Right renal pelvis (tissue), 4 donors: ENCODE measurements around the gene PNMA6F. TPM values are rescaled to one million over a fixed set of nuclear protein-coding genes. Genes with fewer than 3 reads are reported as not detected.
A peak's percentile ranks its signal among the peaks of the same experiment; 100 is the strongest.
"Not testable (repeated sequence)": the region's sequence is repeated elsewhere in the genome, so short reads cannot be mapped to it uniquely, and the experiment has no call there.

ENCODE experiments used
- DNase-seq, 4 donors: peaks; one replicate each; pipeline ENCODE4 v3.0.0-alpha.2; 2013; ENCODE audit warnings: low read depth in 4 of 4, low spot score in 3 of 4, missing footprints in 1 of 4
- polyA plus RNA-seq, 4 donors: library from polyadenylated mRNA; unstranded; fragments of 120-200 nt; gene quantifications; one replicate each; pipeline ENCODE4 v1.2.1, GENCODE V29; 2013; ENCODE audit not compliant: insufficient read length in 4 of 4

Gene PNMA6F
- polyA plus RNA-seq, 4 donors = 0.06 to 0.22 (median 0.18) TPM

DNA sequence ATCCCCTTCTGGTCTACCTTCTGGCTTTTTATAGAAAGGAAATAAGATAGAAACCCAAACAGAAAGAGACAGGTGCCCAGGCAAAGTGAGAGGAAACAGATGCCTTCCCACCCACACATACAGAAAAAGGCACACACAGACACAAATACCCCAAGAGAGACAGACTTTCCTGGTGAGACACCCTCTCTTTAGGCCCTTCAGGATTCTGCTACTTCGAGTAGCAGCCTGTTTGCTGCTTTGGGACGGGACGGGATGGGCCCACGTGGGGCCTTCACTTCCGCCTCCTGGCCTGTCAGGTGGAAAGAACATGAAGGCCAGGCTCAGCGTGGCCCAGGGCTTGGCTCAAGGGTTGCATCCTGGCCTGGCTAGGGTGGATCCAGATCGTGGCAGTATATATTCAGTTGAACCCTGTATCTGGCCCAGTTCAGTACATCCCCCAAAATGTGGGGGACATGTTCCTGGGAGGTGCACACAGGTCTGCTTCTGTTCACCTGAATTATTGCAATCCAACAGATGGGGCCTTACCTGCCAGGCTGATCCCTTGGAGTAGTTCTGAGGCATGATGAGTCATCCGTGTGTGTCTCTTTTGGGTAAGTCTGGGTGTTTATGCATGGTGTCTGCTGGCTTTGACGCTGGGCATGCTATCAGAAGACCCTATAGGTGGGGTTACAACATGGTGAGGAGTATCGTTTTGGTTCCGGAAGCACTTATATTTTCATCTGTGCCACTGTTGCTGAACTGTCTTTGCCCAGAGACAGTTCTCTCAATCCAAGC, 14.7 kb upstream of the PNMA6F start:
- DNase-seq = no peak

DNA sequence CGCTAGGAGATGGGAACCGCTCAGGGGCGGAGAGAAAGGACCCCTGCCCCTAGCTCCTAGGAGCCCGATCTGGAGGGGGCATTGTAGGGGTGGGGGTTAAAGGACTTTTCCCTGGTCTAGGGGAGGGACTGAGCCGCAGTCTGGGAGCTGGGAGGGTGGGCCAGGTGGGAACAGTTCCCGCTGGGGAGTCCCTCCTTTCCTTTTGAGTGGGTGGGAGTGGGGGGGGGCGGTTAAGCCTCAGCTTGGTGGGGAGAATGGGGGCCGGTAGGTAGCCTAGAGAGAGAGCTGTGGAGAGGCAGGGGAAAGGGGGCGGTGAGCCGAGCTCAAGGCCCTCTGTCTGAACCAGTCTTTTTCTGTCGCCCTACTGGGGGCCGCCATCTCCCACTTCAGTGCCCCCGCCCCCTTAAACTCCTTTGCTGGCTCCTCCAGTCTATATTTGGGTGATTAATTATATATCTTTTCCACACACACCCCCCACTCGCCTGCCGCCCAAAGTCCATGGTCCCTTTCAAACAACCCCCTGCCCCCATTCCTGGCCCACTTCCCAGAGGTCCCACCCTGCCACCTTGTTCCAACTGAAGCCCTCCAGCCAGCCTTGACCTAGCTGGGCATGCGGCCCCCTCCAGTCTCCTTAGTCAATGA, 13.2 kb upstream of the PNMA6F start:
- DNase-seq = no peak

- DNase-seq = peak; percentile 44 to 67 (median 53)
These were observed 12.5 kb upstream of the PNMA6F start, which contains the start of gene ZNF275 for GRCh38 chrX:153333821-153334653. TSS of gene ZNF275 (plus strand) at chrX:153334153. CDS start at chrX:153336680, 2,527 bp downstream.

GRCh38 chrX:153333266-153333665, 11.7 kb upstream of the PNMA6F start:
- DNase-seq = no peak

- no peak for DNase-seq
These were observed 6.0 kb upstream of the PNMA6F start for GRCh38 chrX:153327561-153327960.

DNA sequence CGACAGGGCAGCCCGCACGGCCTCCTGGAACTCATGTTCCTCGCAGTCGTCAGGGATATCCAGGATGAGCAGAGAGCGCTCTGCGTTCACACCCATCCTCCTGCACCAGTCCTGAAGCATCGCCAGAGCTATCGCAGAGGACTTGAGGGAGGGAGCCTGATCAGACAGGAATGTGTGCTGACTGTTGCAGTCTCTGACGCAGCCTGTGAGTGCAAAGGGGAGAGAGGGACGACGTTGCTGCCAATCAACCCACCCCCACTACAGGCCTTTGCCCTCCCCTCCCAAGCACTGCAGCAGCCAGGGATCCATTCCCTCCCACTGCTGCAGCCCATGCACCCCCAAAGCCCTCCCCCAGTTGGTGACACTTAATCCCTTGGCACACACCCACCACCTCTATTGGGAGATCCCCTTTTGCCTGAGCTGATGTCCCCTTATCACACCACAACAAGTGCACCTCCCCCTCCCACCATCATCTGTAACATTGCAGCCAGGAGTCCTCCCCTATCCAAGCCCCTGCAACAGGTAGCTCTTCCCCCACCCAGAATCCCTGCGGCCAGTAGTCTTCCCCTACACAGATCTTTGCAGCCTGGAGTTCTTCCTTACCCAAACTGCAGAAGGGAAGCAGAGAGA, 897 bp downstream of the PNMA6F start:
- DNase-seq = no peak

DNA sequence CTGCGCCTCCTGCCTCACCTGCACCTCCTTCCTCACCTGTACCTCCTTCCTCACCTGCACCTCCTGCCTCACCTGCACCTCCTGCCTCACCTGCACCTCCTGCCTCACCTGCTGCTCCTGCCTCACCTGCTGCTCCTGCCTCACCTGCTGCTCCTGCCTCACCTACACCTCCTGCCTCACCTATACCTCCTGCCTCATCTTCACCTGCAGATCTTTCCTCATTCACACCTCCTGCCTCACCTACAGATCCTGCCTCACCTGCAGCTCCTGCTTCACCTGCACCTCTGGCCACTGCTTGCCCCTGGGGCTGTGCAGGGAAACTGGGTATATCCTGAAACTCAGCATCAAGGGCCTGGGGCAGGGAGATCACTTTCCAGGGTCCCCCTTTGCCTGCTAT, 1.5 kb downstream of the PNMA6F start:
- DNase-seq = not testable (repeated sequence)

DNA sequence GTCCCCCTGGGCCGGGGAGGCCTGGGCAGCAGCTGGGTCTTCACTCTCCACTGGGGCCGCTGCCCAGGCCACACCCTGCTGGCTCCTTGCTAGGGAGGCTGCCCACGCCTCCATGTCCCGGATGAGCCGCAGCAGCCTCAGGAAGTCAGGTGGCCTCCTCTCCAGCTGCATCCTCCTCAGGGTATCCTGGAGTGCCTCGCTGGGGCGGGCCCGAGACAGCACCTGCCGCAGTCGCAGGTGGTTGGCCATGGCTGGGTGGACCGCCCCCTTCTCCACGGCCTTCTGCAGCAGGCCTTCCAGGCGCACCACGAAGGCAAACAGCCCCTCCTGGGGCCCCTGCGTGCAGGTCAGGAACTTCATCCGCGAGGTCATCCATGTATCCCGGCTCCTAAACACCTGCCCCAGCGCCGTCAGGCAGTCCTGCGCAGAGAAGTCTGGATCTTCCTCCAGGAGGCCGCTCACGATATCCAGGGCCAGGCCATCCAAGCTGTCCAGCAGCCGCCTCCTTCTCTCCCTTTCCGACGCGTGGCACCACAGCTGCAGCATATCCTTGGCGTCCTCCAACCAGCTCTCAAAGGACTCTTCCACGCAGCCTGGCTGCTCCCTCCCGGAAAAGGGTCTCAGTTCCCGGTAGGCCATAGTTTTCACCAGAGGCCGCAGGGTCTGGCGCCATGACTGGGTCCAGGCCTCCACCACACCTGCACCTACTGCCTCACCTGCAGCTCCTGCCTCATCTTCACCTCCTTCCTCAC, 2.1 kb downstream of the PNMA6F start:
- no peak for DNase-seq

DNA sequence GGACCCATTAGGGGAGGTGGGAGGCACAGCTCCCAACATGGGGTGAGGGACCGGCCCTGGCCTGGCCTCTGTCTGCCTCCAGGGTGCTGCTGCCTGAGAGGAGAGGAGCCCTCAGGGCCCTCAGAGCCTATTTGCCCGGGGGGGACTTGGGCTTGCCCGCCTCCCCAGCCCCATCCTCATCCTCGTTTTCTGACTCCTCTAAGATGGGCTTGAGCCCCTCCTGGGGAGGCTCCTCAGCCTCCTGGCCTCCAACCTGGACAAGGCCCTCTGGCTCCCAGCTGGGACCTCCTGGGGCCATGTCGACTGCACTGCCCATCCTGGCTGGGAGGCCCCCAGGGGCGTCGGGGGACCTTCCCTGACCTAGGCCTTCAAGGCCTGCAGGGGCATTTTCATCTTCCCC, 2.8 kb downstream of the PNMA6F start:
- DNase-seq = no peak

DNA sequence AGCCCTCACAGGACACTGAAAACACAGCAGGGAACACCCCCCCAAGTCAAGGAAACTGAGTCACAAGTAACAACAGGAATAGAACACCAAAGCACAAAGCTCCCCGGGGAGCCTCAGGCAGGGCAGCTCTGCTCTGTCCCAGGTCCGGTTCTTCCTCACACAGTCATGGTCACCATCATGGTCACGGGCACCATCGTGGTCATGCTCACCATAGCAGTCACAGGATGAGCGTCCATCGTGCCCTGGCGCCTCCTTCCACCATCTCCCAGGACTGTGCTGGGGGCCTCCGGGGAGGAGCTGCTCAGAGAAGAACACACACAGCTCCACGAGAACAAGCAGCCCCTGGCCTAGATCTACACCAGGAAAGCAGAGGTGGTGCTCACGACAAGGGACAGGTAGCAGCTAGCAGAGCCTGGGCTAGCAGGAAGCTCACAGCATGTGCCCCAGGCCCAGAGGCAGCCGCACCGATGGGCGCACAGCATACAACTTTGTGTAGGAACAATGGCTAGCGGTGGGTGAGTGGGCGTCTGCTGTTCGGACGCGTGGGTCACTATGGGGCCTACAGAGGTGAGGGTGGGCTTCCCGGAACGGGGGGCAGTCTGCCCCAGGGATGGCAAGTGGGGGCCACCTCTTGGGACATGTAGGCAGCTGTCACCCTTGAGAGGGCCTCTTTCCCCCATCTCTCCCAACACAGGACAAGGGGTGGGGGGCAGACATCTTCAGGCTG, 3.4 kb downstream of the PNMA6F start:
- DNase-seq = no peak

GRCh38 chrX:153317306-153317705, 4.3 kb downstream of the PNMA6F start:
- no peak for DNase-seq

- no peak for DNase-seq
These were observed 8.7 kb downstream of the PNMA6F start for GRCh38 chrX:153312842-153313241.

GRCh38 chrX:153312041-153312440, 9.5 kb downstream of the PNMA6F start:
- DNase-seq = no peak

- DNase-seq = no peak
These were observed 10.7 kb downstream of the PNMA6F start for GRCh38 chrX:153310901-153311300.

GRCh38 chrX:153307276-153308178, 14.0 kb downstream of the PNMA6F start:
- DNase-seq = no peak

- no peak for DNase-seq
These were observed 14.9 kb downstream of the PNMA6F start for GRCh38 chrX:153306527-153307115.

DNA sequence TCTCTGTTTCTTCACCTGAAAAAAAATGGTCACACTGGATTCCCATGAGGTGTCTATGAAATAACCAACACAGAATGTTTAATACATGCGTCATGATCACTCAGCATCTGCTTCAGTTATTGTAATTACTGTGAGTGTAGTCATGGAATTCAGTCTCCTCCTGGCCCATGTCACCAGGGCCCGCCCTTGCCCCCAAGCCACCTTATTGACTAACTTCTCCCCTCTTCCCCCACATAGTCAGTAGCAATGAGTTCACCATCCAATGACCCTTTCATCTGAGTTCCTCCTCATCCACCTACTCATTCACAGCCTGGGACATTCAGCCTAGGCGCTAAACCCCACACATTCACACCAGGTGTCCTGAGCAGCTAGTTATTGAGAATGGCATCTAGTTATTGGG, 15.6 kb downstream of the PNMA6F start:
- DNase-seq = no peak
